NB4 (cell line): ENCODE measurements around the gene NUP214.

ENCODE experiments used
- MYC ChIP-seq: IDR thresholded peaks from 2 replicates; pipeline ENCODE4 v1.6.1; 2011; ENCODE audit warnings: low read depth, low read length
- TF ChIP-seq, protein P1 (sequence below): IDR thresholded peaks from one replicate; pipeline ENCODE4 v1.5.1; 2012; ENCODE audit warnings: low read depth, low read length

DNA sequence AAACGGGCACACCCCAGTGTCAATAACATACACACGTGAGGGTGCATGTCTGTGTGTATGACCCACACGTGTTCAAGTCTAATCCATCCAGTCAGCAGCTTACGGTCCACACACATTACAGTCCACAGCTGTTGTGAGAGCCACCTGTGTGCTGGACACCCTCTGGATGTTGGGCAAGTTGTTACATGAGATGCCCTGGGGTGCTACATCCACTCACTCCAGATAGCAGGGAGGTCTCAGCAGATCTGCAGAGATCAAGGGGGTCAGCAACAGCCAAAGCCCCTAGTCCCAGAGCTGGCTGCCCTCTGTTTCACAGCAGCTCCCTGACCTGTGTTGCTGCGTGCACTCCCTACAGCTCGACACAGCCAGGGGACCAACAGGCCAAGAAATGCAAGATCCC, 33.4 kb upstream of the NUP214 start:
- TF ChIP-seq, protein P1, sequence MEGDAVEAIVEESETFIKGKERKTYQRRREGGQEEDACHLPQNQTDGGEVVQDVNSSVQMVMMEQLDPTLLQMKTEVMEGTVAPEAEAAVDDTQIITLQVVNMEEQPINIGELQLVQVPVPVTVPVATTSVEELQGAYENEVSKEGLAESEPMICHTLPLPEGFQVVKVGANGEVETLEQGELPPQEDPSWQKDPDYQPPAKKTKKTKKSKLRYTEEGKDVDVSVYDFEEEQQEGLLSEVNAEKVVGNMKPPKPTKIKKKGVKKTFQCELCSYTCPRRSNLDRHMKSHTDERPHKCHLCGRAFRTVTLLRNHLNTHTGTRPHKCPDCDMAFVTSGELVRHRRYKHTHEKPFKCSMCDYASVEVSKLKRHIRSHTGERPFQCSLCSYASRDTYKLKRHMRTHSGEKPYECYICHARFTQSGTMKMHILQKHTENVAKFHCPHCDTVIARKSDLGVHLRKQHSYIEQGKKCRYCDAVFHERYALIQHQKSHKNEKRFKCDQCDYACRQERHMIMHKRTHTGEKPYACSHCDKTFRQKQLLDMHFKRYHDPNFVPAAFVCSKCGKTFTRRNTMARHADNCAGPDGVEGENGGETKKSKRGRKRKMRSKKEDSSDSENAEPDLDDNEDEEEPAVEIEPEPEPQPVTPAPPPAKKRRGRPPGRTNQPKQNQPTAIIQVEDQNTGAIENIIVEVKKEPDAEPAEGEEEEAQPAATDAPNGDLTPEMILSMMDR, result no peak
- no peak for TF ChIP-seq MYC
